H1 (cell line): ENCODE results near the gene SAFB. TPM values are rescaled to one million over a fixed set of nuclear protein-coding genes. Genes with fewer than 3 reads are reported as not detected.
A peak's percentile ranks its signal among the peaks of the same experiment; 100 is the strongest.

Experiments used
- CTCF ChIA-PET: fragments of 300-600 bp; sonication (Branson Sonifier 250); formaldehyde crosslinking; loops from one replicate; lab custom pipeline; 2021; ENCODE audit not compliant: partially characterized antibody; lab: Charles Lee
- POLR2A ChIA-PET: fragments of 300-600 bp; sonication (Branson Sonifier 250); formaldehyde crosslinking; loops from one replicate; lab custom pipeline; 2021; ENCODE audit warnings: inconsistent platforms; ENCODE audit not compliant: partially characterized antibody; lab: Charles Lee
- DNase-seq, 2 experiments: peaks; one replicate each; pipeline versions ENCODE4 v3.0.0 to v3.0.0-alpha.2; 2010 to 2022; ENCODE audit warnings: low spot score in 2 of 2, low read depth in 1 of 2, mixed read lengths in 1 of 2
- FAIRE-seq: peaks from 2 replicates; lab custom pipeline; 2011; peaks lifted over from hg19 to GRCh38; lab: Jason Lieb, UNC
- H2AFZ ChIP-seq: 2 replicates; pipeline ENCODE4 v1.8.1; 2012; ENCODE audit warnings: low read length, inconsistent platforms
- H2AK5ac ChIP-seq: 2 replicates; pipeline ENCODE4 v1.6.1; 2013; ENCODE audit warnings: low read depth, low read length
- H2BK120ac ChIP-seq: replicated peaks from 2 replicates; pipeline ENCODE3; 2013; ENCODE audit warnings: low read depth, low read length, inconsistent platforms
- H2BK12ac ChIP-seq: 2 replicates; pipeline ENCODE4 v1.6.1; 2013; ENCODE audit warnings: low read depth, low read length
- H2BK15ac ChIP-seq: 2 replicates; pipeline ENCODE4 v1.6.1; 2013; ENCODE audit warnings: low read length
- H2BK20ac ChIP-seq: 2 replicates; pipeline ENCODE4 v1.6.1; 2013; ENCODE audit warnings: low read length
- H2BK5ac ChIP-seq: 2 replicates; pipeline ENCODE4 v1.6.1; 2013; ENCODE audit warnings: low read depth, low read length
- H3K14ac ChIP-seq: 2 replicates; pipeline ENCODE4 v1.6.1; 2013; ENCODE audit warnings: inconsistent platforms; ENCODE audit not compliant: insufficient read length
- H3K18ac ChIP-seq: 2 replicates; pipeline ENCODE4 v1.6.1; 2013; ENCODE audit warnings: low read length; ENCODE audit errors: extremely low read depth
- H3K23ac ChIP-seq: 2 replicates; pipeline ENCODE4 v1.6.1; 2013; ENCODE audit warnings: inconsistent platforms; ENCODE audit not compliant: insufficient read length
- H3K23me2 ChIP-seq: 2 replicates; pipeline ENCODE4 v1.6.1; 2013; ENCODE audit warnings: low read depth, low read length
- H3K27ac ChIP-seq: 2 replicates; pipeline ENCODE4 v1.6.1; 2011; ENCODE audit warnings: low read depth, low read length, inconsistent platforms
- H3K27me3 ChIP-seq, 4 experiments: replicated peaks in 1 of 4; 1 replicate in 1 of 4; 2 replicates in 3 of 4; pipeline versions ENCODE4 v1.6.1 to v1.8.1; 2011 to 2013; ENCODE audit warnings: low read length in 3 of 4, mild to moderate bottlenecking in 3 of 4, inconsistent platforms in 2 of 4, mixed read lengths in 2 of 4, moderate library complexity in 1 of 4; ENCODE audit not compliant: control insufficient read depth in 3 of 4, insufficient read depth in 3 of 4; ENCODE audit errors: extremely low read depth in 1 of 4
- H3K36me3 ChIP-seq, 4 experiments: 2 replicates each; pipeline versions ENCODE4 v1.6.1 to v1.8.1; 2011 to 2013; ENCODE audit warnings: mild to moderate bottlenecking in 4 of 4, low read length in 3 of 4, moderate library complexity in 2 of 4, control low read depth in 1 of 4, inconsistent platforms in 1 of 4; ENCODE audit not compliant: insufficient read depth in 4 of 4, control insufficient read depth in 2 of 4
- H3K4ac ChIP-seq: replicated peaks from 2 replicates; pipeline ENCODE3; 2013; ENCODE audit warnings: low read length, low read depth, mixed read lengths, inconsistent platforms; ENCODE audit not compliant: insufficient read length
- H3K4me1 ChIP-seq, 4 experiments: replicated peaks in 1 of 4; 1 replicate in 1 of 4; 2 replicates in 3 of 4; pipeline versions ENCODE4 v1.6.1 to v1.8.1; 2011 to 2013; ENCODE audit warnings: low read length in 3 of 4, inconsistent platforms in 2 of 4, mixed read lengths in 1 of 4; ENCODE audit not compliant: insufficient read depth in 4 of 4, control insufficient read depth in 3 of 4
- H3K4me2 ChIP-seq, 2 experiments: 2 replicates each; pipeline versions ENCODE4 v1.6.1 to v1.8.1; 2011 to 2013; ENCODE audit warnings: low read depth in 2 of 2, low read length in 2 of 2, control low read depth in 1 of 2, inconsistent platforms in 1 of 2, mild to moderate bottlenecking in 1 of 2; ENCODE audit not compliant: insufficient read depth in 1 of 2
- H3K4me3 ChIP-seq, 4 experiments: fragments of 200-600, 300-600 bp in 1 of 4; sonication (generic), shearing (Covaris generic), sonication (Bioruptor Twin) in 1 of 4; 2 replicates each; pipeline versions ENCODE4 v1.5.1 to v1.8.1; 2011 to 2016; ENCODE audit warnings: low read length in 4 of 4, low read depth in 3 of 4, control low read depth in 2 of 4, inconsistent platforms in 2 of 4, mild to moderate bottlenecking in 2 of 4, mixed read lengths in 1 of 4, moderate library complexity in 1 of 4; ENCODE audit not compliant: insufficient read depth in 2 of 4; ENCODE audit errors: extremely low read depth in 1 of 4
- H3K56ac ChIP-seq: replicated peaks from 2 replicates; pipeline ENCODE3; 2013; ENCODE audit warnings: low read depth, mild to moderate bottlenecking, mixed read lengths, low read length, inconsistent platforms; ENCODE audit not compliant: insufficient read length
- H3K79me1 ChIP-seq: 2 replicates; pipeline ENCODE4 v1.6.1; 2013; ENCODE audit warnings: low read depth, low read length, control low read depth
- H3K79me2 ChIP-seq, 2 experiments: 2 replicates each; pipeline versions ENCODE4 v1.6.1 to v1.8.1; 2012 to 2013; ENCODE audit warnings: low read length in 2 of 2, mild to moderate bottlenecking in 2 of 2, inconsistent platforms in 1 of 2; ENCODE audit not compliant: insufficient read depth in 2 of 2, control insufficient read depth in 1 of 2
- H3K9ac ChIP-seq, 4 experiments: replicated peaks in 1 of 4; 1 replicate in 1 of 4; 2 replicates in 3 of 4; pipeline versions ENCODE4 v1.6.1 to v1.8.1; 2011 to 2013; ENCODE audit warnings: low read depth in 3 of 4, low read length in 3 of 4, control low read depth in 2 of 4, mild to moderate bottlenecking in 2 of 4, moderate library complexity in 2 of 4, inconsistent platforms in 1 of 4; ENCODE audit errors: extremely low read depth in 1 of 4
- H3K9me3 ChIP-seq, 2 experiments: 2 replicates each; pipeline versions ENCODE4 v1.6.1 to v1.8.1; 2012 to 2013; ENCODE audit warnings: mild to moderate bottlenecking in 2 of 2, moderate library complexity in 2 of 2, control low read depth in 1 of 2, inconsistent platforms in 1 of 2, low read depth in 1 of 2, low read length in 1 of 2, mixed read lengths in 1 of 2; ENCODE audit not compliant: insufficient read depth in 2 of 2
- H4K20me1 ChIP-seq, 2 experiments: replicated peaks in 1 of 2; 2 replicates each; pipeline versions ENCODE3 to v1.8.1; 2011 to 2013; ENCODE audit warnings: inconsistent platforms in 2 of 2, low read length in 2 of 2, mild to moderate bottlenecking in 1 of 2; ENCODE audit not compliant: insufficient read depth in 2 of 2, control insufficient read depth in 1 of 2
- H4K5ac ChIP-seq: 2 replicates; pipeline ENCODE4 v1.6.1; 2013; ENCODE audit warnings: low read length, low read depth, mixed read lengths, inconsistent platforms; ENCODE audit not compliant: insufficient read length
- H4K8ac ChIP-seq: 2 replicates; pipeline ENCODE4 v1.8.0; 2013; ENCODE audit warnings: mild to moderate bottlenecking, moderate library complexity, low read length, inconsistent platforms; ENCODE audit not compliant: insufficient read depth; ENCODE audit errors: extremely low read depth
- H4K91ac ChIP-seq: replicated peaks from 2 replicates; pipeline ENCODE3; 2013; ENCODE audit warnings: low read length, mixed read lengths, inconsistent platforms; ENCODE audit not compliant: insufficient read length
- CBX5 ChIP-seq: fragments of 300-800, 300-1000 bp; sonication (generic); IDR thresholded peaks from 2 replicates; pipeline ENCODE4 v1.7.1; 2016; ENCODE audit warnings: antibody characterized with exemption, low read length, low read depth
- EP300 ChIP-seq, 2 experiments: IDR thresholded peaks; 1 replicate in 1 of 2; 2 replicates in 1 of 2; pipeline ENCODE4 v1.6.1; 2011 to 2012; ENCODE audit warnings: low read depth in 2 of 2, low read length in 2 of 2, mild to moderate bottlenecking in 2 of 2, borderline replicate concordance in 1 of 2, inconsistent platforms in 1 of 2, moderate library complexity in 1 of 2
- KDM1A ChIP-seq: fragments of 200-600, 300-600 bp; sonication (generic); IDR thresholded peaks from 2 replicates; pipeline ENCODE4 v1.7.1; 2016; ENCODE audit warnings: mild to moderate bottlenecking, low read length, borderline replicate concordance
- WGBS, 2 experiments: shearing (Covaris generic) in 1 of 2; methylation state at CpG; one replicate each; pipeline versions ENCODE4 v1.1.6 to v1.1.7; 2013 to 2015; ENCODE audit warnings: low lambda C conversion rate in 2 of 2, mixed read lengths in 2 of 2, inconsistent platforms in 1 of 2, low coverage in 1 of 2, missing lambda C conversion rate in 1 of 2; ENCODE audit not compliant: insufficient replicate concordance in 2 of 2, insufficient coverage in 1 of 2, insufficient read length in 1 of 2; ENCODE audit errors: extremely low coverage in 1 of 2, missing lambda C conversion rate in 1 of 2; 5-methylcytosine and 5-hydroxymethylcytosine counted together
- polyA plus RNA-seq, 7 experiments: library from polyadenylated mRNA; depleted of rRNA in 3 of 7; stranded (reverse) in 5 of 7; unstranded in 2 of 7; fragments of >200 nt in 5 of 7; fragments of 200-250 nt in 2 of 7; gene quantifications; 1 replicate in 5 of 7; 2 replicates in 1 of 7; 4 replicates in 1 of 7; pipeline versions ENCODE4 v1.2.1 to v1.2.3, GENCODE V29; 2011 to 2013; ENCODE audit warnings: missing spikeins in 2 of 7, mixed read lengths in 2 of 7
- total RNA-seq: library from RNA; stranded (reverse); fragmentation: NEBNext Ultra II Directional; extraction: Animal tissue kit (Norgen Biotek cat#: 25700); gene quantifications from 2 replicates; pipeline ENCODE4 v1.2.1, GENCODE V29; 2021
- TF ChIP-seq, protein P1 (sequence below), 3 experiments: IDR thresholded peaks; 1 replicate in 2 of 3; 2 replicates in 1 of 3; pipeline versions ENCODE4 v1.5.1 to v1.6.1; 2011; ENCODE audit warnings: low read length in 3 of 3, mild to moderate bottlenecking in 3 of 3, inconsistent platforms in 2 of 3, low read depth in 1 of 3, moderate library complexity in 1 of 3; ENCODE audit not compliant: insufficient read depth in 1 of 3; ENCODE audit errors: control extremely low read depth in 1 of 3
- TF ChIP-seq, protein P2 (sequence below): IDR thresholded peaks from 2 replicates; pipeline ENCODE4 v1.6.1; 2012; ENCODE audit warnings: low read length, inconsistent platforms

The SAFB gene
- total and polyA plus RNA-seq, 2 of the 8 experiments (the other 6 are each of a cell fraction or from before 2014, with no cell fraction given): 27.0 to 110 TPM

DNA sequence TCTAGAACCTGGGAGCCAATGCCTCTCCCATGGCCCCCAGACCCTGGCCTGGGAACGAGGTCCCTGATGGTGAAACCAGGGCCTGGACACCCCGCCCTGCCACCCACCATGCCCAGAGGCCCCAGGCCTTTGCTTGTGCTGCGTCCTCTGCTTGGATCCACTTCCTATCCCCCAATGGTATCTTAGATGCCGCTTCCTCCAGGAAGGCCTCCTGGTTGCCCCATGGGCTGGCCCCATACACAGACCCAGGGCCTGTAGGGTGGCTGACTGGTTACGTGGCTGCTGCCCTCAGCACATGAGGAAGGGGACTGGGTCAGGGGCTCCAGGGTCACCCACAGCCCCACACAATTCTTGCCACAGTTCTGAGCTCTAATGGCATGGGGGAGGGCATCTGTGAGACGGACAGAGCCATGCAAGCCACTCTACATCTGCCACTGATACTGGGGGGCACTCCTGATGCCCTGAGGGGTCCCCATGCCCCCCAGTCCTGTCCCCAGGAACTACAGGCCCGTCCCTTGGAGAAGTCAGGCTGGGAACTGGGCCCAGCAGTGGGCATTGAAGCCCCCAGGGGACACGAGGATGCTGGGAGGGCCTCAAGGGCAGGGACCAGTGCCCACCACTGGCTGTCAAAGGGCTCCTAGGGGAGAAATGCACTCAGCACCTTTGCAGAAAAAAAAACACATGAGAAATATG is 72.2 kb downstream of the SAFB start:
- no peaks in the 10 kb centered on the region for H3K27me3 ChIP-seq
- peak overlapping the region; percentile 25 for H4K8ac ChIP-seq
- no peak overlapping the region for H3K23ac ChIP-seq
- H3K14ac ChIP-seq: no peak overlapping the region
- H4K20me1 ChIP-seq: peaks cover 43 to 49% of the 10 kb centered on the region in 2 experiments
- no peak overlapping the region for H3K56ac ChIP-seq
- no peak overlapping the region for H4K91ac ChIP-seq
- no peak overlapping the region for H2AFZ ChIP-seq
- ChIA-PET CTCF (interaction anchor here (0.6 to 1.6 kb wide), 2 partner anchors 98 to 188 kb away, joined by 3 to 4 read pairs; no protein-coding TSS in a partner anchor), POLR2A (interaction anchor here (1.0 to 15.6 kb wide), 6 partner anchors 9 to 96 kb away, joined by 3 to 620 read pairs (median 8); partner anchors contain the start of genes CATSPERD, DUS3L and LONP1)
- H2BK12ac ChIP-seq: no peak overlapping the region
- H3K4me1 ChIP-seq: no peaks in the 10 kb centered on the region; a peak in 1 of 7 replicates
- H3K9me3 ChIP-seq: no peaks in the 10 kb centered on the region
- H2BK20ac ChIP-seq: no peak overlapping the region
- no peak overlapping the region for H2BK15ac ChIP-seq
- peaks cover 6% of the 10 kb centered on the region for H3K79me1 ChIP-seq
- no peak overlapping the region for H3K4ac ChIP-seq
- peaks cover 10 to 39% of the 10 kb centered on the region in 2 experiments for H3K79me2 ChIP-seq
- no peak overlapping the region for H2AK5ac ChIP-seq
- H3K4me2 ChIP-seq: no peak overlapping the region
- no peak overlapping the region for H3K27ac ChIP-seq
- peaks cover 2% of the 10 kb centered on the region; the same call in 1 of the 2 replicates for H3K23me2 ChIP-seq
- DNase-seq: no peak
- WGBS, 2 experiments: 83% methylated on average over 8 of the region's 8 CpGs; no CpG with 5 or more reads in 1 of the 2 experiments
- peaks cover 45 to 81% (median 72%) of the 10 kb centered on the region in 4 experiments for H3K36me3 ChIP-seq
- H3K9ac ChIP-seq: no peak overlapping the region
- H2BK5ac ChIP-seq: no peak overlapping the region
- H2BK120ac ChIP-seq: no peak overlapping the region
- no peak overlapping the region for H3K18ac ChIP-seq
- no peak for FAIRE-seq
- H4K5ac ChIP-seq: no peak overlapping the region
- H3K4me3 ChIP-seq: no peak overlapping the region
- TF ChIP-seq KDM1A: no peak
- TF ChIP-seq CBX5: no peak
- TF ChIP-seq, protein P1, sequence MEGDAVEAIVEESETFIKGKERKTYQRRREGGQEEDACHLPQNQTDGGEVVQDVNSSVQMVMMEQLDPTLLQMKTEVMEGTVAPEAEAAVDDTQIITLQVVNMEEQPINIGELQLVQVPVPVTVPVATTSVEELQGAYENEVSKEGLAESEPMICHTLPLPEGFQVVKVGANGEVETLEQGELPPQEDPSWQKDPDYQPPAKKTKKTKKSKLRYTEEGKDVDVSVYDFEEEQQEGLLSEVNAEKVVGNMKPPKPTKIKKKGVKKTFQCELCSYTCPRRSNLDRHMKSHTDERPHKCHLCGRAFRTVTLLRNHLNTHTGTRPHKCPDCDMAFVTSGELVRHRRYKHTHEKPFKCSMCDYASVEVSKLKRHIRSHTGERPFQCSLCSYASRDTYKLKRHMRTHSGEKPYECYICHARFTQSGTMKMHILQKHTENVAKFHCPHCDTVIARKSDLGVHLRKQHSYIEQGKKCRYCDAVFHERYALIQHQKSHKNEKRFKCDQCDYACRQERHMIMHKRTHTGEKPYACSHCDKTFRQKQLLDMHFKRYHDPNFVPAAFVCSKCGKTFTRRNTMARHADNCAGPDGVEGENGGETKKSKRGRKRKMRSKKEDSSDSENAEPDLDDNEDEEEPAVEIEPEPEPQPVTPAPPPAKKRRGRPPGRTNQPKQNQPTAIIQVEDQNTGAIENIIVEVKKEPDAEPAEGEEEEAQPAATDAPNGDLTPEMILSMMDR (IDR thresholded peaks at IDR 0.05; ENCODE audit: control extremely low read depth in 1 of 3, insufficient read depth in 1 of 3, low read depth in 1 of 3, low read length in 3 of 3): no peak
- TF ChIP-seq, protein P2, sequence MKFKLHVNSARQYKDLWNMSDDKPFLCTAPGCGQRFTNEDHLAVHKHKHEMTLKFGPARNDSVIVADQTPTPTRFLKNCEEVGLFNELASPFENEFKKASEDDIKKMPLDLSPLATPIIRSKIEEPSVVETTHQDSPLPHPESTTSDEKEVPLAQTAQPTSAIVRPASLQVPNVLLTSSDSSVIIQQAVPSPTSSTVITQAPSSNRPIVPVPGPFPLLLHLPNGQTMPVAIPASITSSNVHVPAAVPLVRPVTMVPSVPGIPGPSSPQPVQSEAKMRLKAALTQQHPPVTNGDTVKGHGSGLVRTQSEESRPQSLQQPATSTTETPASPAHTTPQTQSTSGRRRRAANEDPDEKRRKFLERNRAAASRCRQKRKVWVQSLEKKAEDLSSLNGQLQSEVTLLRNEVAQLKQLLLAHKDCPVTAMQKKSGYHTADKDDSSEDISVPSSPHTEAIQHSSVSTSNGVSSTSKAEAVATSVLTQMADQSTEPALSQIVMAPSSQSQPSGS: no peak
- TF ChIP-seq EP300 (IDR thresholded peaks at IDR 0.05; ENCODE audit: borderline replicate concordance in 1 of 2, low read depth in 2 of 2, low read length in 2 of 2): no peak
